ENCODE data around the gene GPC5. TPM values are rescaled to one million over a fixed set of nuclear protein-coding genes. Genes with fewer than 3 reads are reported as not detected.
"Not testable (repeated sequence)": the region's sequence is repeated elsewhere in the genome, so short reads cannot be mapped to it uniquely, and the experiment has no call there.

GPC5 gene
- total RNA-seq, 1 experiment from 2014 or later: not detected

DNA sequence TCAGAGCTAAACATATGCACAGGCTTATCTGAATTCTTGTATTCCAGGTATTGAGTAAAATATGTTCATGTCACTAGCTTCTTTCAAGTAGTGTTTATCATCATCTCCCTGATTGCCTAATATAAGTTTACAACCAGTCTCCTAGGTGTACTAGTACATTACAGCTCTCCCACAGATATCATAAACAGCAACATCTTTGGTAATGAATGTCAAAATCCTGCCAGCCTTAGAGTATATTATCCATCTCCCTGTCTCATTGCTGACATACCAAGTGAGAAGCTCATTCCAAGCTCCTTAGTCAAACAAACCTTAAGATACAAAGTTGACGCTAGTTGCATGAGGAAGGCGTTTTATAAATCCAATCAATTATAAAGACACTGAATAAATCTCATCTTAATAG is 1139.0 kb downstream of the GPC5 start:
- DNase-seq: no peak
- Histone ChIP-seq H3K9me3 (no peaks in the 10 kb centered on the region), H3K27me3 (no peaks in the 10 kb centered on the region), H3K4me3 (no peak overlapping the region), H3K36me3 (no peaks in the 10 kb centered on the region)

DNA sequence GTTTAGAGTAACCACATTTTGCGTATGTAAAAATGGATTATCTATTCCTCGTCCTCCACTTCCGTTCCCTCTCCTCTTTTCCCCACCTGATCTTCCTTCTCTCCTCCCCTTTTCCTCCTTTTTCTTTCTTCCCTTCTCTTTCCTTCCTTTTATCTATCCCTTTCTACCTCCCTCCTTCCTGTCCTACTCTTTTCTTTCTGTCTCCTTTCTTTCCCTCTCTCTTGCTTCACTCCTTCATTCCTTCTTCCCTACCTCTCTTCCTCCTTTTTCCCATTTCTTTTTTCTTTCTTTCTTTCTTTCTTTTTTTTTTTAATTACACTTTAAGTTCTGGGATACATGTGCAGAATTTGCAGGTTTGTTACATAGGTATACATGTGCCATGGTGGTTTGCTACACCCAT is 1139.7 kb downstream of the GPC5 start:
- Histone ChIP-seq H3K27me3 (no peaks in the 10 kb centered on the region), H3K4me3 (no peak overlapping the region), H3K36me3 (no peaks in the 10 kb centered on the region), H3K9me3 (peaks cover 5% of the 10 kb centered on the region; the same call in 1 of the 2 replicates)
- no peak for DNase-seq

DNA sequence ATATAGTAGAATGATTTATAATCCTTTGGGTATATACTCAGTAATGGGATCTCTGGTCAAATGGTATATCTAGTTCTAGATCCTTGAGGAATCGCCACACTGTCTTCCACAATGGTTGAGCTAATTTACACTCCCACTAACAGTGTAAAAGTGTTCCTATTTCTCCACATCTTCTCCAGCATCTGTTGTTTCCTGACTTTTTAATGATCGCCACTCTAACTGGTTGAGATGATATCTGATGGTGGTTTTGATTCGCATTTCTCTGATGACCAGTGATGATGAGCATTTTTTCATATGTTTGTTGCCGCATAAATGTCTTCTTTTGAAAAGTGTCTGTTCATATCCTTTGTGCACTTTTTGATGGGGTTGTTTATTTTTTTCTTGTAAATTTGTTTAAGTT is 1140.7 kb downstream of the GPC5 start:
- DNase-seq, H3K27me3 ChIP-seq, H3K36me3 ChIP-seq, H3K4me3 ChIP-seq, H3K9me3 ChIP-seq: not testable (repeated sequence)

DNA sequence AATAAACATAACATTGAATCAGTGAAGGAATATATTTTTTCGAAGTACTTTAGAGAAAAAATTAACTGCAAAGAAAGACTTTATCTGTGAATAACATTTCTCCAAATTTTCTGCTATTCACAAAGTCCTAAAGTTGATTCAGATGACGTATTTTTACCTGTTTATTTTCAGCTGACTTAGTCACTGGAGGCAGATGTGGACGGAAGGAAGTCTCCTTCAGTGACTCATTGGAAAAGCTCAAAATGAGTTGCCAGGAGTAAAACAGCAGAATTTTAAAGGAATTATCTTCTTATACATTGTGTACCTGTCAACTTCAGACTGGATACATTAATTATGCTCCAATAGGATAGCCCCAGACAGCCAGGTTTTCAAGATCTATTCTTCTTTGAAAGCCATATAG is 1148.8 kb downstream of the GPC5 start:
- DNase-seq: no peak
- Histone ChIP-seq H3K4me3 (no peak overlapping the region), H3K36me3 (no peaks in the 10 kb centered on the region), H3K27me3 (no peaks in the 10 kb centered on the region), H3K9me3 (peaks cover 5% of the 10 kb centered on the region; the same call in 1 of the 2 replicates)

DNA sequence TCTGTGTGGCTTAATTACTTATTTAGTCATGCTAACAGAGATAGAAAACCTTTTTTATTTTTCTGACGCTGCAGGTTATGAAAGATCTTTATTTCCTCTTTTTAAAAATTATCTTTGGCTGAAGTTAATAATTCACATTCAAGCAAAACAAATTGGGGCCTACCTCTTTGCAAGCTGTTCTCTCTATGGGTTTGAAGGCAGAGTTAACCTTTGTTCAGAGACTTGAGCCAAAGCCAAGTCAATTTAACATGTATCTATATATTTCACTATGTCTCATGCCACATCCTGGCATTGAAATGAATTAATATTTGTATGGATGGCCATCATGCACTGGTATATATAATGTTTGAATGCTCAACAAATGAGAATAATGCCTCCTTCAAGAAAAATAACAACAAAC is 1150.9 kb downstream of the GPC5 start:
- H3K9me3 ChIP-seq: no peaks in the 10 kb centered on the region
- no peaks in the 10 kb centered on the region for H3K36me3 ChIP-seq
- DNase-seq: no peak
- no peaks in the 10 kb centered on the region for H3K27me3 ChIP-seq
- H3K4me3 ChIP-seq: no peak overlapping the region

DNA sequence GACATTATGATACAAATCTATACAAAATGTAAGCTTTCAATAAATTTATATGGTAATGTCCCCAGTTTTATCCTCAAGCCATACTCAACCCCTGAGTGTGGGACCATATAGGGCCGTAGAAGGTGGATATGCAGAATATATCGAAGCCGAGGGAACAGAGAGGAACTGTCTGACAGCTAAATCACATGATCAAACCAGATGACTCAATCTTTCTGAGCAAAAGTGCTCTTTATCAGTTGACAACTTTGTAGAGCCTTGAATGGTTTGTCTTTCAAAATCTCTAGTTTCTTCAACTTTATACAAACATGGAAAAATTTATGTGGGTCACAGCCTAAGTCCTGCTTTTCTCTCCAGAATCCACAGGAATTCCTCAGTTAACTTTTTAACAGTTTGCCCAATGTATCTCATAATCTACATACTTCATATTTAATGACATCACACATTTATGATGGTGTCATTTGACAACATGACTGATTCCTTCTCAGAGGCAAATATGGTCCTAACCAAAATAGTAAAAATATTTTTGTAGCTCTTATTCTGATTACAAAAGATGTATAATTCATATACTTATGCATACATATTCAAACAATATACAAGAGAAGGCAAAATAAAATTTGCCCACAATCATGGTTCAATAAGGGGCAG is 1155.2 kb downstream of the GPC5 start:
- H3K27me3 ChIP-seq: no peaks in the 10 kb centered on the region
- H3K36me3 ChIP-seq: no peaks in the 10 kb centered on the region
- no peak overlapping the region for H3K4me3 ChIP-seq
- no peaks in the 10 kb centered on the region for H3K9me3 ChIP-seq
- DNase-seq: no peak

DNA sequence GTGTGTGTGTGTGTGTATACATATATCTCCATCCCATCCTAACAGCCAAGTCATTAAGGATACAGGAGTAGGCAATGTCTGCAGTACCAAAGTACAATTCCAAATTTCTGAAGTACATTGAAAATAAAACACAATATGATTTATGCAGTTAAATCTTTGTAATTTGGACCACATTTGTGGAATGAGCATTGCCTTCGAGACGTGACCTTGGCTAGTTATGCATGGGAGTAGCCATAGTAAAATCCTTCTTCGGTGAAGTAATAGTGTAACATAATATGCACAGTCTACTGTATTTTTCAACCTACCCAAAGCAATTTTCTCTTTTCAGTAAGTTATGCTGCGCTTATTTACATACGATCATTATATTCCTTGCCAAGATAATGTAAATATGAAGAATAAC is 1162.5 kb downstream of the GPC5 start:
- Histone ChIP-seq H3K9me3 (no peaks in the 10 kb centered on the region), H3K27me3 (no peaks in the 10 kb centered on the region), H3K4me3 (no peak overlapping the region), H3K36me3 (no peaks in the 10 kb centered on the region)
- DNase-seq: no peak

DNA sequence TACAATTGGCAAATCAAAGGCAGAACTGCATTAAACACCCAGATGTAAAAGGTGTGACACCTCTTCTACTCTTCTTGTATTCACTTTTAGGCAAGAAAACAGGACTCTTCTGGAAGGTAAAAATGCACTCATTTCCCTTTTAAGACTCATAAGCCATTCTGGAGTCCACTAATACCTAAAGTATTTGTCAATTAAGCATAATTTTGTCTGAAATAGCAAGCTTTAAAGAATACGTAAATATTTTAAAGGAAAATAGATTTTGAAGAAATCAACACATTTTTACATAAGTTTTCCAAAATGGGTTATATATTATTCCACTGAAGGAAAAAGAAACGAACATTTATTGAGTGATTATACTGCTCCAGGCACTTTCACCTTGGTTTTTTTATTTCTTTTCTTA is 1166.5 kb downstream of the GPC5 start:
- Histone ChIP-seq H3K36me3 (no peaks in the 10 kb centered on the region), H3K27me3 (no peaks in the 10 kb centered on the region), H3K4me3 (no peak overlapping the region), H3K9me3 (no peaks in the 10 kb centered on the region)
- no peak for DNase-seq

DNA sequence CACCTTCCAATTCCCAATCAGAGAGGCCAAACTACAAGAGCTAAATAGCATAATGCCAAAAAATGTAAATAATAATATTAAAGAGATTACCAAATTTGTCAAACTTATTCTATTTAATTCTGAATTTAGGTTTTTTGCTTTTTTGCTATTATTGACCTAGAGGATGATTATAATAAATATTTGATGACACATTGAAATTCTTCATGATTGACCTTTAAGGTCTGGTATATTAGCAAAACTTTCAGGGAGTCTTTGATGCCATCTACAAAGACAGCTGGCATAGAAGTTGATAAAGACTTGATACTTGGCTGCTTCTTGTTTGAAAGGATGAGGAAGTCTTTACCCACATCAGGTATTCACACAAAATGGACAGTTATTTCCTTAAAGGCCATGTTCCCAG is 1168.3 kb downstream of the GPC5 start:
- DNase-seq: no peak
- Histone ChIP-seq H3K4me3 (no peak overlapping the region), H3K9me3 (no peaks in the 10 kb centered on the region), H3K27me3 (no peaks in the 10 kb centered on the region), H3K36me3 (no peaks in the 10 kb centered on the region)

DNA sequence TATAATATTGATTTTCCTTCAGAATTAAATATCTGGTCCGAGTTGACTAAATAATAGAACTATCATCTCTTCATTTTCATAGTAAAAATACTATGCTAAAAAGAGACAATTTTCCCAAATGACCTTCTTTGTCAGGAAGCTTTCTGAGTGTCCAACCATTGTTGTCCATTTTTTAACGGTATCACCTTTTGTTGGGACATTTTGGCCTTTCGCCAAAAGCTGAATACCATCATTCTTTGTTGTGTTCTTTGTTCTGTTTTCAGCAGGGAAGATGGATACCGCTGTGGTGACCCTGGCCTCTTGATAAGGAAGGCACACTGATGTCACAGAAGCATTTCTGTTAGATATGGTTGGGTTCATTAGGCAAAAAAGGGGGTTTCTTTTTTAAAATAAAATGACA is 1173.8 kb downstream of the GPC5 start:
- no peak for DNase-seq
- no peaks in the 10 kb centered on the region for H3K36me3 ChIP-seq
- no peak overlapping the region for H3K4me3 ChIP-seq
- H3K27me3 ChIP-seq: no peaks in the 10 kb centered on the region
- H3K9me3 ChIP-seq: no peaks in the 10 kb centered on the region

DNA sequence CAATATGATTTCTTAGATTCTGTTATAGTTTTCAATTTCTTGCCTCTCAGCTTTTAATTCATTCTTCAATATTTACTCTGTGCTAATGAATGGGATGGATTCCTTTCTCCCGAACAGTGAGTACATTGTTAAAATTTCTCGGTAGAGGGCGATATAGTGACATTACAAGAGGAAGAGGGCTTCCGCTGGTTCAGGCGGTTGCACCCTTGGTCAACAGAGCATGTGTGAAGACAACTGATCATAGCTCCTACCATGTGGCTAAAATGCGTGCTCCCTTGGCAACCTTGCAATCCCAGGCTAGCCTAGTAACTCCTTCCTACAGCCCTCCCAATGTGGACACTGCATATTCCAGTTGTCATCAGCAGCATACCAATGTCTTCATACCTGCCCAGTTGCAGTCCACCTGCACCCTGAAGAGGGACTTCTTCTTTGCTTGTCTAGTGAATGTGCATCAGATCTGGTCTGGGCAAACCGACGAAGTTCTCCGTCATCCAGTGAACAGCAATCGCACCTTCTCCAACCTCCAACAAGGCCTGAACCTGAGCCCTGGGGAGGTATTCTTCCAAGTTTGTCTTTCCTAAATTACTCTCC is 1175.1 kb downstream of the GPC5 start:
- no peak for DNase-seq
- no peaks in the 10 kb centered on the region for H3K9me3 ChIP-seq
- H3K4me3 ChIP-seq: no peak overlapping the region
- no peaks in the 10 kb centered on the region for H3K27me3 ChIP-seq
- no peaks in the 10 kb centered on the region for H3K36me3 ChIP-seq

DNA sequence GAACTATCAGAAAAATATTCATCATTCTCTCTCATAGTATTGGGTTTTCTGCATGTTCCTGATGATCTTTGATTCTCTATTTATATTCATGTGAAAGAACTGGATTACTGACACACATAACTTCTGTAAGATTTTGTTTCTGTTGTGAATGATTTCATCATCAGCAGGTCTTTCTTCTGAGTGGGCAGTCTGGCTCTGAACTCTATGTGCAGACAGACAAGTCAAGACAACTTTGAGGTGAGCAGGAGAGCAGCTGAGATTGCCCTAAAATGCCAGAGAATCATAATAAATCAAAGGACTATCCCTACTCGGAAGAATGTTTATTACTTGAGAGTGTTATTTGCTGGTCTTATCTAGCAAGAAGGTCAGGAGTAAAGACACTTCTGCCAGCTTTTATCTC is 1176.1 kb downstream of the GPC5 start:
- no peak overlapping the region for H3K4me3 ChIP-seq
- no peaks in the 10 kb centered on the region for H3K36me3 ChIP-seq
- H3K27me3 ChIP-seq: no peaks in the 10 kb centered on the region
- DNase-seq: no peak
- no peaks in the 10 kb centered on the region for H3K9me3 ChIP-seq

DNA sequence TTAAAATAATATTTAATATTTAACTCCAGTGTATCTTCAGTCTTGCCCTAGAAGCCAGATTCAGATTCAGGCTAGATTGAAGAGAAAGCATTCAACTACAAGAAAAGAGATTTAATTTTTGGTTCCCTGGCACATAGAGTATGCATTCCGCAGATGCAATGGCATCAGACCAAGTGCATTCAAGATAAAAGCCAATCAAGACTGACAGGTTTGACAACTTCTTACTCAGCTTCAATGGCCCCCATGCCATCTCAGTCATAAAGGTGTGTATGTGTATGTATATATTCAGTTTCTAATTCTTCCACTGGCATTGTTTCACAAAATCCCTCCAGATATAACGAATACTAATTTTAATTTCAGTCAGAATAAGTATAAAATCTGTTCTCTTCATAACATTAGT is 1177.4 kb downstream of the GPC5 start:
- no peak for DNase-seq
- Histone ChIP-seq H3K27me3 (no peaks in the 10 kb centered on the region), H3K9me3 (no peaks in the 10 kb centered on the region), H3K36me3 (no peaks in the 10 kb centered on the region), H3K4me3 (no peak overlapping the region)

DNA sequence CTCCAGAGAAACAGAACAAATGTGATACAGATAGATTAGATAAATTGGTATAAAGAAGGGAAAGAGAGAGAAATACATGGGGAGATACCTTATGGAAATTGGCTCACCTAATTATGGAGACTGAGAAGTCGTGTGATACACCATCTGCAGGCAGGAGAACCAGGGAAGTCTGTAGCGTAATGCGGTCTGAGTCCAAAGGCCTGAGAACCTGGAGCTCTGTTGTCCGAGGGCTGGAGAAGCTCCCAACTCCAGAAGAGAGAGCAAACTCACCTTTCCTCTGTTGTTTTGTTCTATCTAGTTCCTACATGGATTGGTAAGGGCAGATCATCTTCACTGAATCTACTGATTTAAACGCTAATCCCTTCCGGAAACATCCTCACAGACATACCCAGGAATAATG is 1179.9 kb downstream of the GPC5 start:
- Histone ChIP-seq H3K4me3 (no peak overlapping the region), H3K9me3 (no peaks in the 10 kb centered on the region), H3K27me3 (no peaks in the 10 kb centered on the region), H3K36me3 (no peaks in the 10 kb centered on the region)
- no peak for DNase-seq

DNA sequence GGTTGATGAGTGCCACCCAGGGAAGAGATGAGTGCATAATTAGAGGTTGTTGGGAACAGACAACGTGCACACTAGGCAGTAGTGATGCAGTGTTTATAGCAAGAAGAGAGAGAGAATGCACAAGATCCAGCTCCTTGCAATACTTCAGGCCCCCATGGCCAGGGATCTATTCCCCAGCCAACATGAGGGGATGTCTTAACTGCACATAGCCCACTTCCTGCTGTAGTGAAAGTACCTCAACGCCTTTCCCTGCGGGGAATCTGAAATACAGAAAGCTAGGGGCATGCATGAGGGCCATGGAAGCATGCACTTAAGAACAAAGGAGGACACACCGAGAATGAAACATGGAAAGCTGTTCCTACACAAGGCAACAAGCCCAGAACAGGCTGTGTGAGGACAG is 1191.5 kb downstream of the GPC5 start:
- H3K9me3 ChIP-seq: no peaks in the 10 kb centered on the region
- H3K27me3 ChIP-seq: no peaks in the 10 kb centered on the region
- no peaks in the 10 kb centered on the region for H3K36me3 ChIP-seq
- H3K4me3 ChIP-seq: no peak overlapping the region
- no peak for DNase-seq

DNA sequence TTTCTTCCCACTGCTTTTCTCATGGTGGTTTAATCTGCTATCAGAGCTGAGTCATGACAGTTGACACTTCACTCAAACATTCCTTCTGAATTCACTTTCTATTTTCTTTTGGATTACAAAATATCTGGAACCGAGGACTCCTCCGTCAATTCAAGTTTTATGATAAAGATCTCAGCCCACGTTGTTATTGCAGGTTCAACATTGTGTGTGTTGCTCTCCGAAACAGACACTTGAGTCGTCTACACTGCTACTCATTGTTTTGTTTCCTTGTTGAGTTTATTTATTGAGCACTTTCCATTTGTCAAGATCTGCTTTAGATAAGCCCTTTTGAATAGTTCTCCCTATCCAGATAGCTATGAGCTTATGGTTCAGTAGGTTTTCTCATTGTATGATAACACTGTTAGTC is 1192.1 kb downstream of the GPC5 start:
- Histone ChIP-seq H3K36me3 (no peaks in the 10 kb centered on the region), H3K9me3 (no peaks in the 10 kb centered on the region), H3K27me3 (no peaks in the 10 kb centered on the region), H3K4me3 (no peak overlapping the region)
- no peak for DNase-seq

DNA sequence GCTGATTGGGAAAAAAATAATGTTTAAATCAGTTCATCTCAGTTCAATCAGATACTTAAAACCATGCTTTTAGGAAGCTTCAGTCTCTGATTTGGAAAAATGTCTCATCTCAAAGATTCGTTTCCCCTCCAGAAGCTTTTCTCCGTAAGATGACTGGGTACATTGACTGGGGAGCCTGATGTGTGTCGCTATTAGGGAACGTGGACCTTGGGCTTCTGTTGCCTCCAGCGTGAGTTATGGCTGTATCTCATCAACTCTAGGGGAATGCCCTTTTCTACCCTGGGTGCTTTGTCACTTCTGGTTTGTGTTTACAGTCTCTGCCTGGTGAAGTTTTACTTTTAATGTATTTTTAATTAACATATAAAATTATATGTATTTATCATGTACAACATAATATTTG is 1192.7 kb downstream of the GPC5 start:
- DNase-seq: no peak
- Histone ChIP-seq H3K9me3 (no peaks in the 10 kb centered on the region), H3K27me3 (no peaks in the 10 kb centered on the region), H3K36me3 (no peaks in the 10 kb centered on the region), H3K4me3 (no peak overlapping the region)

DNA sequence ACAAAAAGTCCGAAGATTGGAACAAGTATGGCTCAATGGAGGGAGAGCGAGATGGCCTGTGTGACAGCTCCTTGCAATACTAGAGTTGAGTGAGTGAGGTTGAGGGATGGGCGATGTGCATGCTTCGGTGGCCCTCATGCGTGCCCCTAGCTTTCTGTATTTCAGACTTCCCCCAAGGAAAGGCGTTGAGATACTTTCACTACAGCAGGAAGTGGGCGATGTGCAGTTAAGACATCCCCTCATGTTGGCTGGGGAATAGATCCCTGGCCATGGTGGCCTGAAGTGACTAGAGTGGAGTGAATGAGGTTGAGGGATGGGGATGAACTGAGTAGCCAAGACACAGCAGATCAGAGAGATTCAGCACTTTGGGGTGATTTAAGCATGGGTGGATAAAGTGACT is 1194.3 kb downstream of the GPC5 start:
- no peak overlapping the region for H3K4me3 ChIP-seq
- no peak for DNase-seq
- H3K27me3 ChIP-seq: no peaks in the 10 kb centered on the region
- H3K9me3 ChIP-seq: no peaks in the 10 kb centered on the region
- H3K36me3 ChIP-seq: no peaks in the 10 kb centered on the region

Data from MG63 (cell line).